ENCODE results near the gene LRRC56.

The LRRC56 gene, protein sequence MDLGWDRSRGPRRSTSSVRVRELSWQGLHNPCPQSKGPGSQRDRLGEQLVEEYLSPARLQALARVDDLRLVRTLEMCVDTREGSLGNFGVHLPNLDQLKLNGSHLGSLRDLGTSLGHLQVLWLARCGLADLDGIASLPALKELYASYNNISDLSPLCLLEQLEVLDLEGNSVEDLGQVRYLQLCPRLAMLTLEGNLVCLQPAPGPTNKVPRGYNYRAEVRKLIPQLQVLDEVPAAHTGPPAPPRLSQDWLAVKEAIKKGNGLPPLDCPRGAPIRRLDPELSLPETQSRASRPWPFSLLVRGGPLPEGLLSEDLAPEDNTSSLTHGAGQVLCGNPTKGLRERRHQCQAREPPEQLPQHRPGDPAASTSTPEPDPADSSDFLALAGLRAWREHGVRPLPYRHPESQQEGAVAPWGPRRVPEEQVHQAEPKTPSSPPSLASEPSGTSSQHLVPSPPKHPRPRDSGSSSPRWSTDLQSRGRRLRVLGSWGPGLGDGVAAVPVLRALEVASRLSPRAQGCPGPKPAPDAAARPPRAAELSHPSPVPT

GRCh38 chr11:536841-537621, at the start of gene LRRC56:
LRRC56 (plus strand) TSS chr11:537527; CDS start chr11:540685, 3,158 bp downstream.
- Mint-ChIP-seq H3K27me3 (ENCODE audit: low read depth) (no peaks in the 10 kb centered on the region), H3K4me1 (ENCODE audit: low read depth) (peaks cover 6% of the 10 kb centered on the region), H3K27ac (peak within 1 kb of the TSS; percentile 92), H3K4me3 (peak within 1 kb of the TSS; percentile 87), H3K9me3 (no peaks in the 10 kb centered on the region), H3K36me3 (ENCODE audit: low read depth) (peaks cover 3% of the 10 kb centered on the region)
- peak; percentile 88 for DNase-seq (ENCODE audit: low spot score)

DNA sequence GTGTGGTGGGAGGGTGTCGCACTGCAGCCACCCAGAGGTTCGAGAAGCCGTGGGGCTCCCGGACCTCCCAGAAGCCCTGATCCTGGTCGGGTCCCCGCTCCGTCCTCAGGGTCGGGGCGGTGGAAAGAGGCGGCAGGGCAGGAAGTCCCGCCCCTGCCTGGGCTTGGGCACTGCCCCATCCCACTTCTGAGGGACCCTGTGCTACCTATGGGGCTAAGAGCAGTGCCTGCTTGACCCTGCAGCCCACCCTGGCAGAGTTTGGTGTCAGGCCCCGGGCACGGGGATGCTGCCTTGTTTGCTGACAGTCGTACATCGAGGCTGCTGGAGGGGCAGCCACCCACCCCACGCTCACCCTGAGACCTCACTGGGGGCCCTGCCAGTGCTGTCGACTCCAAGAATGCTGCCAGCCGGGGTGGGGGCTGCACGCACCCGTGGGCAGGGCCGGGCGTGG, 49.7 kb upstream of the LRRC56 start:
- Mint-ChIP-seq H3K9me3 (no peaks in the 10 kb centered on the region), H3K36me3 (ENCODE audit: low read depth) (no peaks in the 10 kb centered on the region), H3K4me3 (no peak overlapping the region), H3K4me1 (ENCODE audit: low read depth) (no peaks in the 10 kb centered on the region), H3K27me3 (ENCODE audit: low read depth) (no peaks in the 10 kb centered on the region), H3K27ac (no peak overlapping the region)
- DNase-seq (ENCODE audit: low spot score): no peak

DNA sequence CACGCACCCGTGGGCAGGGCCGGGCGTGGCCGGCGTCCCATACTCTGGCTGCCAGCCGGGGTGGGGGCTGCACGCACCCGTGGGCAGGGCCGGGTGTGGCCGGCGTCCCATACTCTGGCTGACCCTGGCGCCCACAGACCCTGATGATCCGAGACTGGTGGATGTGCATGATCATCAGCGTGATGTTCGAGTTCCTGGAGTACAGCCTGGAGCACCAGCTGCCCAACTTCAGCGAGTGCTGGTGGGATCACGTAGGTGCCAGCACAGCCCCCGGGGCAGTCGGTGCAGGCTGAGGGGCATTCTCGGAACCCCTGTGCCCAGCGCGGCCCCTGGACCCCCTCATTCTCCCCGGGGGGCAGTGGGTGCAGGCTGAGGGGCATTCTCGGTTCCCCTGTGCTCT, 49.3 kb upstream of the LRRC56 start:
- no peaks in the 10 kb centered on the region for H3K36me3 Mint-ChIP-seq (ENCODE audit: low read depth)
- H3K27me3 Mint-ChIP-seq (ENCODE audit: low read depth): no peaks in the 10 kb centered on the region
- no peak for DNase-seq (ENCODE audit: low spot score)
- no peaks in the 10 kb centered on the region for H3K4me1 Mint-ChIP-seq (ENCODE audit: low read depth)
- no peaks in the 10 kb centered on the region for H3K9me3 Mint-ChIP-seq
- H3K4me3 Mint-ChIP-seq: no peak overlapping the region
- no peak overlapping the region for H3K27ac Mint-ChIP-seq

- DNase-seq (ENCODE audit: low spot score): no peak
- no peaks in the 10 kb centered on the region for H3K27me3 Mint-ChIP-seq (ENCODE audit: low read depth)
- no peak overlapping the region for H3K27ac Mint-ChIP-seq
- no peaks in the 10 kb centered on the region for H3K4me1 Mint-ChIP-seq (ENCODE audit: low read depth)
- no peaks in the 10 kb centered on the region for H3K9me3 Mint-ChIP-seq
- no peaks in the 10 kb centered on the region for H3K36me3 Mint-ChIP-seq (ENCODE audit: low read depth)
- no peak overlapping the region for H3K4me3 Mint-ChIP-seq
Observed at GRCh38 chr11:488579-488978, 48.7 kb upstream of the LRRC56 start.

DNA sequence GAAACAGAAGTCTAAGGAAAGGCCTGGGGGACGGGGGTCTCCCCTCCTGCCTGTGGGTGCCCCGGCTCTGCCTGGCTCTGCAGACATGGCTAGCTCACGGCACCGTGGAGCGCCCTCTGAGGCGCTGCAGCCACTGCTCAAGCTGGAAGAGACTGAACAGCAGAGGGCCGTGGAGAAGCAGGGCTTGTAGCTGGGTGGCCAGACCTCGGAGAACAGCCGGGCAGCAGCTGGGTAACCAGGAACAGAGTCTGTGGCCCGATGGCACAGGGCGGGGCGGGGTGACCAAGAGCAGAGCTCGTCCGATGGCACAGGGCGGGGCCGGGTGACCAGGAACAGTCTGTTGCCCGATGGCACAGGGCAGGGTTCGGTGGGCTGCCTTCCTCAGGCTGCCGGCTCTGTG, 48.3 kb upstream of the LRRC56 start:
- Mint-ChIP-seq H3K27ac (no peak overlapping the region), H3K4me1 (ENCODE audit: low read depth) (no peaks in the 10 kb centered on the region), H3K36me3 (ENCODE audit: low read depth) (no peaks in the 10 kb centered on the region), H3K4me3 (no peak overlapping the region), H3K9me3 (no peaks in the 10 kb centered on the region), H3K27me3 (ENCODE audit: low read depth) (no peaks in the 10 kb centered on the region)
- no peak for DNase-seq (ENCODE audit: low spot score)

DNA sequence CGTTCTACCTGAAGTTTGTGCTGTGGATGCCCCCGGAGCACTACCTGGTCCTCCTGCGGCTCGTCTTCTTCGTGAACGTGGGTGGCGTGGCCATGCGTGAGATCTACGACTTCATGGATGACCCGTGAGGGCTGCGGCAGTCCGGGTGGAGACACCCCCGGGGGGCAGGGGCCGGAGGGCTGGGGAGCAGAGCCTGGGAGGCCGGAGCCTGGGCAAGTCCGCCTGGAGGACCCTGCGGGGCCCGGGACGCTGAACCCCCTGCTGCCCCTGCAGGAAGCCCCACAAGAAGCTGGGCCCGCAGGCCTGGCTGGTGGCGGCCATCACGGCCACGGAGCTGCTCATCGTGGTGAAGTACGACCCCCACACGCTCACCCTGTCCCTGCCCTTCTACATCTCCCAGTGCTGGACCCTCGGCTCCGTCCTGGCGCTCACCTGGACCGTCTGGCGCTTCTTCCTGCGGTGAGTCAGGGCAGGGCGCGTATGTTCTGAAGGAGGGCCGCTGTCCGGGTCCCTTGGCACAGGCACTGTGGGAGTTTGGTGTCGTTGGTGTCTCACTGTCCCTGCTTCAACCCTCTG, 47.6 kb upstream of the LRRC56 start:
- Mint-ChIP-seq H3K27ac (no peak overlapping the region), H3K4me1 (ENCODE audit: low read depth) (no peaks in the 10 kb centered on the region), H3K36me3 (ENCODE audit: low read depth) (no peaks in the 10 kb centered on the region), H3K27me3 (ENCODE audit: low read depth) (no peaks in the 10 kb centered on the region), H3K9me3 (no peaks in the 10 kb centered on the region), H3K4me3 (no peak overlapping the region)
- no peak for DNase-seq (ENCODE audit: low spot score)

DNA sequence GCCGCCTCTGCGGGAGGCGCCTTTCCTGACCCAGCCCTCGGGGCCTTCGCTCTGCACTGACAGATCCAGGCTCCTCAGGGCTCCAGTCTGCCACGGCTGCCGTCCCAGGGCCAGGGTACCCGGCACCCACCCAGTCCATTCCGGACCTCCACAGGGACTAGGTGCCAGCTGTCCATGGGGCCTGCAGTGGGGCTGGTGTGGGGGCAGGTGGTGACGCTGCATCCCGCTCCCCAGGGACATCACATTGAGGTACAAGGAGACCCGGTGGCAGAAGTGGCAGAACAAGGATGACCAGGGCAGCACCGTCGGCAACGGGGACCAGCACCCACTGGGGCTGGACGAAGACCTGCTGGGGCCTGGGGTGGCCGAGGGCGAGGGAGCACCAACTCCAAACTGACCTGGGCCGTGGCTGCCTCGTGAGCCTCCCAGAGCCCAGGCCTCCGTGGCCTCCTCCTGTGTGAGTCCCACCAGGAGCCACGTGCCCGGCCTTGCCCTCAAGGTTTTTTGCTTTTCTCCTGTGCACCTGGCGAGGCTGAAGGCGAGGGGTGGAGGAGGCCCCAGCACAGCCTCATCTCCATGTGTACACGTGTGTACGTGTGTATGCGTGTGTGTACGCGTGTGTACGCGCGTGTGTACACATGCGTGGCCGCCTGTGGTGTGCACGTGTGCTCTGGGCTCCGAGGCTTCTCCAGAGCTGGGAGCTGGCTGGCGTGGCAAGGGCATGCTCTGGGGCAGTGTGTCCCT, 47.0 kb upstream of the LRRC56 start:
- Mint-ChIP-seq H3K4me3 (no peak overlapping the region), H3K36me3 (ENCODE audit: low read depth) (peaks cover 3% of the 10 kb centered on the region), H3K27me3 (ENCODE audit: low read depth) (no peaks in the 10 kb centered on the region), H3K9me3 (no peaks in the 10 kb centered on the region), H3K4me1 (ENCODE audit: low read depth) (no peaks in the 10 kb centered on the region), H3K27ac (no peak overlapping the region)
- no peak for DNase-seq (ENCODE audit: low spot score)

- Mint-ChIP-seq H3K36me3 (ENCODE audit: low read depth) (peaks cover 6% of the 10 kb centered on the region), H3K27me3 (ENCODE audit: low read depth) (no peaks in the 10 kb centered on the region), H3K27ac (no peak overlapping the region), H3K4me3 (no peak overlapping the region), H3K9me3 (no peaks in the 10 kb centered on the region), H3K4me1 (ENCODE audit: low read depth) (no peaks in the 10 kb centered on the region)
- no peak for DNase-seq (ENCODE audit: low spot score)
Observed at GRCh38 chr11:490930-491260, 46.4 kb upstream of the LRRC56 start.

DNA sequence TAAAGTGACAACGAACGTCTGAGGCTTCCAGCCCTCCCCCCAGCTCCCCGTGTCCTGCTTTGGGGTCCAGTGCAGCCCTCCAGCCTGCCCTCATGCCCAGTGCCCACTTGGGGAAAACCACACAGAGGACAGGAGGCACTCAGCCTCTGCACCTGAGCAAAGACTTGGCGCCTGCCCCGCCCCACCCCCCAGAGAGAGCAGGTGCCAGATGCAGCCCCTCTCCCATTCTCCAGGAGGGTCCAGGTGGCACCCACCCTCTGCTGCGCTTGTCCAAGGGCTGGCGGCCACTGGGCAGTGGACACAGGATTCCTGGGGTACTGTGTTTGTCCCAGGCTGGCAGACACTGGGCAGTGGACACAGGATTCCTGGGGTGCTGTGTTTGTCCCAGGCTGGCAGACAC, 46.0 kb upstream of the LRRC56 start:
- no peak overlapping the region for H3K27ac Mint-ChIP-seq
- no peaks in the 10 kb centered on the region for H3K27me3 Mint-ChIP-seq (ENCODE audit: low read depth)
- no peaks in the 10 kb centered on the region for H3K9me3 Mint-ChIP-seq
- no peak overlapping the region for H3K4me3 Mint-ChIP-seq
- H3K4me1 Mint-ChIP-seq (ENCODE audit: low read depth): no peaks in the 10 kb centered on the region
- H3K36me3 Mint-ChIP-seq (ENCODE audit: low read depth): peaks cover 7% of the 10 kb centered on the region
- no peak for DNase-seq (ENCODE audit: low spot score)

DNA sequence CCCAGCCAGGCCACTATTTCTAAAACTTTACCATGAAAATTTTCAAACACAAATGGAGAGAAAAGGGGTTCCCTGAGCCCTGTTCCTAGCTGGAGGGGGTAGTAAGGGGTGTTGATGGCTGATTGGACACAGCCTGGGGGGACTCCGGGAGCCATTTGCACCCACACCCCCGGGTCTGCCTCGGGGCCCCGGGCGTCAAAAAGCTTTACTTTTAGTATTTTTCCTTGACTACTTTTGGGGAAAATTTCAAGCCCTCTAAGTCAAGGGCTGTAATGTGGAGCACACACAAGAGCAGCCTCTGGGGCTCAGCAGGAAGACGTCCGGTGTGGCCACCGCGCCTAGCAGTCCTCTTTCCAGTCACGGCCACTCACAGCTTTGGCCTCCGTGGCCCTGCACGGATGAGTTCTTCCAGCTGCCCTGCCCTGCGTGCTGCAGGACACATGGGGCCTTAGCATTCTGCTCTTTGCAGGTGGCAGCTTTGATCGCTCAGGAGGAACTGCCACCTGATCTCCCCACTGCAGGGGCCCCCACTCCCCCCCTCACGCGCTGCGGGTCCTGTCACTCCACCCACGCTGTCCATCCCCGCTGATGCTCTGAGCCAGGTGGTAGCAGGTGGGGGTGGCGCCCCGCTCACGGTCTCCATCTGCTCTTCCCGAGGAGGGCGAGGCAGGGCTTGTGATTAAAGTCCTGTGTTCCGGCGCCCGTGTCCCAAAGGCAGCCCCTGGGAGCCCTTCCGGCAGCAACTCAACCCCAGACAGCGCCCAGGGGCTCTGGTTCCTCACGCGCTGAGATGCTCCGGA, 44.7 kb upstream of the LRRC56 start:
- Mint-ChIP-seq H3K9me3 (no peaks in the 10 kb centered on the region), H3K4me1 (ENCODE audit: low read depth) (no peaks in the 10 kb centered on the region), H3K36me3 (ENCODE audit: low read depth) (peaks cover 16% of the 10 kb centered on the region), H3K4me3 (no peak overlapping the region), H3K27ac (no peak overlapping the region), H3K27me3 (ENCODE audit: low read depth) (no peaks in the 10 kb centered on the region)
- no peak for DNase-seq (ENCODE audit: low spot score)

- no peak overlapping the region for H3K27ac Mint-ChIP-seq
- no peaks in the 10 kb centered on the region for H3K9me3 Mint-ChIP-seq
- peaks cover 22% of the 10 kb centered on the region for H3K36me3 Mint-ChIP-seq (ENCODE audit: low read depth)
- no peak overlapping the region for H3K4me3 Mint-ChIP-seq
- no peak for DNase-seq (ENCODE audit: low spot score)
- no peaks in the 10 kb centered on the region for H3K4me1 Mint-ChIP-seq (ENCODE audit: low read depth)
- H3K27me3 Mint-ChIP-seq (ENCODE audit: low read depth): no peaks in the 10 kb centered on the region
Observed at GRCh38 chr11:494761-495536, 42.4 kb upstream of the LRRC56 start.

DNA sequence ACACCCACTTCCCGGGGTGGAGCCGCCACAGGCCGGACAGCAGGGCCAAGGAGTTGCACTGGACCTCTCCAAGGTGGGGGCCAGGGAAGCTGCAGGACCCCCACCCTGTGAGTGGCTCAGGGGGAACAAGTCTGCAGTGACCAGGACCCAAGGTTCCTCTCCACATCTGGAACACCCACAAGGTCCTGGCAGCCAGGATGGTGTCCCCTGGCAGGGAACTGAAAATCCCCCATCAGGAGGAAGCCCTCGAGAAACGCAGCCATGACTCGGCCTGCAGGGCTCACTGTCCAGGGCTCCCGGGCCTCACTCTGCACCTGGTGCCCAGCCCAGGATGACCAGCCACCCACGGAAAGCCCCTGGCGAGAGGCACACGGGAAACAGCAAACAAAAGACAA, 41.8 kb upstream of the LRRC56 start:
- H3K27ac Mint-ChIP-seq: peak overlapping the region; percentile 11
- peaks cover 24% of the 10 kb centered on the region for H3K36me3 Mint-ChIP-seq (ENCODE audit: low read depth)
- no peaks in the 10 kb centered on the region for H3K4me1 Mint-ChIP-seq (ENCODE audit: low read depth)

More for the DNA sequence above, 41.8 kb upstream of the LRRC56 start:
- Mint-ChIP-seq H3K9me3 (no peaks in the 10 kb centered on the region), H3K27me3 (ENCODE audit: low read depth) (no peaks in the 10 kb centered on the region), H3K4me3 (no peak overlapping the region)
- DNase-seq (ENCODE audit: low spot score): no peak

Data from T-helper 2 cell treated with Interferon-gamma antibody and Interleukin-4, amounts not matched to agents 5 μg/mL and 100 μg/mL, for 36 hours (primary cell).